Activated CD4-positive, alpha-beta memory T cell treated with anti-CD3 and anti-CD28 coated beads for 36 hours (primary cell): ENCODE results near the gene ANKHD1. TPM values are rescaled to one million over a fixed set of nuclear protein-coding genes. Genes with fewer than 3 reads are reported as not detected.
"Not testable (repeated sequence)": the region's sequence is repeated elsewhere in the genome, so short reads cannot be mapped to it uniquely, and the experiment has no call there.

Experiments used
- CTCF ChIA-PET: fragments of 350-600 bp; sonication (Branson Sonifier 250); formaldehyde crosslinking; loops from one replicate; lab custom pipeline; 2021; ENCODE audit warnings: antibody characterized with exemption, inconsistent platforms; lab: Charles Lee
- POLR2A ChIA-PET: fragments of 350-600 bp; sonication (Branson Sonifier 250); formaldehyde crosslinking; loops from one replicate; lab custom pipeline; 2021; ENCODE audit warnings: antibody characterized with exemption; lab: Charles Lee
- DNase-seq: peaks from one replicate; pipeline ENCODE4 v3.0.0-alpha.2; 2020
- H3K27ac Mint-ChIP-seq: one replicate; pipeline ENCODE4 v1.8.0; 2021; ENCODE audit warnings: mixed read lengths
- H3K27me3 Mint-ChIP-seq: one replicate; pipeline ENCODE4 v1.8.0; 2021; ENCODE audit warnings: mixed read lengths
- H3K36me3 Mint-ChIP-seq: one replicate; pipeline ENCODE4 v1.8.0; 2021; ENCODE audit warnings: mixed read lengths
- H3K4me1 Mint-ChIP-seq: one replicate; pipeline ENCODE4 v1.8.0; 2021; ENCODE audit warnings: low read depth, mixed read lengths
- H3K4me3 Mint-ChIP-seq: one replicate; pipeline ENCODE4 v1.8.0; 2021; ENCODE audit warnings: mild to moderate bottlenecking, mixed read lengths
- H3K9me3 Mint-ChIP-seq: one replicate; pipeline ENCODE4 v1.8.0; 2021; ENCODE audit warnings: mixed read lengths
- intact Hi-C: fragments of 100-400 bp; cut with micrococcal nuclease; formaldehyde crosslinking; loops from one replicate; pipeline ENCODE4 v1.15.1; 2023
- total RNA-seq, 2 experiments: library from RNA; stranded (reverse); gene quantifications; one replicate each; pipeline ENCODE4 v1.2.3, GENCODE V29; 2021

ANKHD1 gene
- total RNA-seq, 2 experiments from 2014 or later: 102 to 105 TPM

DNA sequence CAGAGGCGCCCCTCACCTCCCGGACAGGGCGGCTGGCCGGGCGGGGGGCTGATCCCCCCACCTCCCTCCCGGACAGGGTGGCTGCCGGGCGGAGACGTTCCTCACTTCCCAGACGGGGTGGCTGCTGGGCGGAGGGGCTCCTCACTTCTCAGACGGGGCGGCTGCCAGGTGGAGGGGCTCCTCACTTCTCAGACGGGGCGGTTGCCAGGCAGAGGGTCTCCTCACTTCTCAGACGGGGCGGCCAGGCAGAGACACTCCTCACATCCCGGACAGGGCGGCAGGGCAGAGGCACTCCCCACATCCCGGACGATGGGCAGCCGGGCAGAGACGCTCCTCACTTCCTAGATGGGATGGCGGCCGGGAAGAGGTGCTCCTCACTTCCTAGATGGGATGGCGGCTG, 26.1 kb downstream of the ANKHD1 start:
- CTCF ChIA-PET, H3K27me3 Mint-ChIP-seq, POLR2A ChIA-PET, H3K9me3 Mint-ChIP-seq, H3K27ac Mint-ChIP-seq, DNase-seq, intact Hi-C loops, H3K4me3 Mint-ChIP-seq, H3K36me3 Mint-ChIP-seq: not testable (repeated sequence)
- H3K4me1 Mint-ChIP-seq: peaks cover 37% of the 10 kb centered on the region

DNA sequence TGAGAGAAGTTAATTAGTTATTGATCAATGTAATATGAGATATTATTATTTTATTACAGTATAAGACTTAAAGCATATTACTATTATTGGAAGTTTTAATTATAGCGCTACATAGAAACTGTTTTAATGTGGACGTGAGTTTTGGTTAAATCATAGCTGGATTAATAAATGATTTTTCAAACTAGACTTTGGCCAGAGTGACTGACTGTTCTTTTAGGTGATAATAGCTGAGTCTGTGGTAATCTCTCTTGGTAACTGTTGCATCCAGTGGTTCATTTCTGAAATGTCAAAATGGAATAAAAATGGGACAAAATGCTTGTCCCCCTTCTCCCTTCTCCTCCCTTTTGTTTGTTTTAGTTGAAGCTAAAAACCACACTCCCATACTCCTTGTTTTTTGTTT, 28.1 kb downstream of the ANKHD1 start:
- no peak overlapping the region for H3K4me3 Mint-ChIP-seq
- intact Hi-C loops: no loop called here
- POLR2A ChIA-PET: interaction anchor here (1.0 to 1.9 kb wide), 2 partner anchors 27 to 205 kb away, joined by 3 to 8 read pairs; no protein-coding TSS in a partner anchor
- DNase-seq: no peak
- CTCF ChIA-PET: no interaction called here
- H3K27ac Mint-ChIP-seq: no peak overlapping the region
- H3K4me1 Mint-ChIP-seq: peaks cover 31% of the 10 kb centered on the region
- H3K27me3 Mint-ChIP-seq: no peaks in the 10 kb centered on the region
- peaks cover 6% of the 10 kb centered on the region for H3K36me3 Mint-ChIP-seq
- no peaks in the 10 kb centered on the region for H3K9me3 Mint-ChIP-seq

DNA sequence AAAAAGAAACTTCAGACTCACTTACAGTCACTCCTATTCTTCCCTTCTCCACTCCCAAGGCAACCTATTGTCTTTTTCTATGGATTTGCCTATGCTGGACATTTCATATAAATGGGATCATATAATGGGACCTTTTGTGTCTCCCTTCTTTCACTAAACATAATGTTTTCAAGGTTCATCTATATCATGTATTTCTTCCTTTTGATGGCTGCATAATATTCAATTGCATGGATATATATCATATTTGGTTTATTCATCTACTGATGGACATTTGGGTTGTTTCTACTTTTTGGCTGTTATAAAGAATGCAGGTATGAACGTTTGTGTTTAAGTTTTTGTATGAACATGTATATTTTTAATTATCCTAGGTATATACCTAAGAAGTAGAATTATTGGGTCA, 30.6 kb downstream of the ANKHD1 start:
- Mint-ChIP-seq H3K27ac (no peak overlapping the region), H3K4me1 (peaks cover 29% of the 10 kb centered on the region), H3K4me3 (no peak overlapping the region), H3K27me3 (no peaks in the 10 kb centered on the region), H3K36me3 (peaks cover 7% of the 10 kb centered on the region), H3K9me3 (no peaks in the 10 kb centered on the region)
- ChIA-PET POLR2A (no interaction called here), CTCF (no interaction called here)
- DNase-seq: no peak
- intact Hi-C loops: no loop called here

DNA sequence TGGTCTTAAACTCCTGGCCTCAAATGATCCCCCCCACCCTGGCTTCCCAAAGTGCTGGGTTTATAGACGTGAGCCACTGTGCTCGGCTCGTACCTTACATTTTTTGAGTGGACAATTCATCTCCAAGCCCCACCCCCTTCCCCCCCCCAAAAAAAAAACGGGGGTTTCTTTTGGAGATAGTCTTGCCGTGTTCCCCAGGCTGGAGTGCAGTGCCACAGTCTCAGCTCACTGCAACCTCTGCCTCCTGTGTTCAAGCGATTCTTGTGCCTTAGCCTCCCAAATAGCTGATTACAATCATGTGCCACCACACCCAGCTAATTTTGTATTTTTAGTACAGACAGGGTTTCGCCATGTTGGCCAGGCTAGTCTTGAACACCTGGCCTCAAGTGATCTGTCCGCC, 31.3 kb downstream of the ANKHD1 start:
- CTCF ChIA-PET: no interaction called here
- H3K27me3 Mint-ChIP-seq: no peaks in the 10 kb centered on the region
- POLR2A ChIA-PET: no interaction called here
- intact Hi-C loops: no loop called here
- no peak for DNase-seq
- H3K27ac Mint-ChIP-seq: no peak overlapping the region
- H3K9me3 Mint-ChIP-seq: no peaks in the 10 kb centered on the region
- H3K36me3 Mint-ChIP-seq: peaks cover 7% of the 10 kb centered on the region
- peaks cover 29% of the 10 kb centered on the region for H3K4me1 Mint-ChIP-seq
- no peak overlapping the region for H3K4me3 Mint-ChIP-seq

- H3K27me3 Mint-ChIP-seq, POLR2A ChIA-PET, H3K9me3 Mint-ChIP-seq, CTCF ChIA-PET, H3K4me1 Mint-ChIP-seq, DNase-seq, H3K4me3 Mint-ChIP-seq, H3K27ac Mint-ChIP-seq, intact Hi-C loops: not testable (repeated sequence)
- H3K36me3 Mint-ChIP-seq: peaks cover 43% of the 10 kb centered on the region
Observed at GRCh38 chr5:140457368-140457767, 55.7 kb downstream of the ANKHD1 start.

GRCh38 chr5:140466981-140467742, 65.5 kb downstream of the ANKHD1 start:
- H3K36me3 Mint-ChIP-seq: peaks cover 22% of the 10 kb centered on the region
- DNase-seq: no peak
- POLR2A ChIA-PET: no interaction called here

DNA sequence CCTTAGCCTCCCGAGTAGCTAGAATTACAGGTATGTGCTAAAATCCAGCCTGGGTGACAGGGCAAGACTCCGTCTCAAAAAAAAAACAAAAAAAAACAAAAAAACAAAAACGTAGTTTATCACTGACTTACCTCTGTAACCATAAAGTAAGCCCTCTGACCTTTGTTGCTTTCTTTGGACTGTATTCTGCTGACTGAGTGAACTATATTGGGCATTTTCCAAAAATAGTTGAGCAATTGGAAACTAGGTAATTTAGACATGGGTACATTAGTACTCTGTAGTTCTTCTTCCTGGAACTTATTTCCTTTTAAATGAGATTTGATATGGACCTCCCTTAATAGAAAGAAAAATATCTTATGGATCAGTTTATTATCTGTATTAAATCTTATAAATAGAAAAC, 66.6 kb downstream of the ANKHD1 start:
- H3K4me1 Mint-ChIP-seq: no peaks in the 10 kb centered on the region
- H3K27ac Mint-ChIP-seq: no peak overlapping the region
- intact Hi-C loops: no loop called here
- ChIA-PET CTCF (no interaction called here), POLR2A (no interaction called here)
- no peak overlapping the region for H3K4me3 Mint-ChIP-seq
- H3K9me3 Mint-ChIP-seq: no peaks in the 10 kb centered on the region
- DNase-seq: no peak
- H3K36me3 Mint-ChIP-seq: peaks cover 21% of the 10 kb centered on the region
- no peaks in the 10 kb centered on the region for H3K27me3 Mint-ChIP-seq

More at GRCh38 chr5:140466981-140467742, 65.5 kb downstream of the ANKHD1 start:
- H3K27ac Mint-ChIP-seq: no peak overlapping the region
- H3K9me3 Mint-ChIP-seq: no peaks in the 10 kb centered on the region
- no peaks in the 10 kb centered on the region for H3K27me3 Mint-ChIP-seq
- intact Hi-C loops: no loop called here
- CTCF ChIA-PET: no interaction called here
- peaks cover 1% of the 10 kb centered on the region for H3K4me1 Mint-ChIP-seq
- H3K4me3 Mint-ChIP-seq: no peak overlapping the region

DNA sequence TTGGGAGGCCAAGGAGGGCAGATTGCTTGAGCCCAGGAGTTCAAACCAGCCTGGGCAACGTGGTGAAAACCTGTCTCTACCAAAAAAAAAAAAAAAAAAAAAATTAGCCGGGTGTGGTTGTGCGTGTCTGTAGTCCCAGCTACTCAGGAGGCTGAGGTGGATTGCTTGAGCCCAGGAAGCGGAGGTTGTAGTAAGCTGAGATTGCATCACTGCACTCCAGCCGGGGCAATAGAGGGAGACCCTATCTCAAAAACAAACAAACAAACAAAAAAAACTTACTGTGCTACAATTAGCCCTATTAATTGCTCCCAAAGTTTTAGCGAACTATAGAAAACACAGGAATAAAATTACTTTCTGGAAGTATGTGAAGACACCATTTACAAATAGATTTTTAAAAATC, 67.6 kb downstream of the ANKHD1 start:
- no peak overlapping the region for H3K4me3 Mint-ChIP-seq
- H3K9me3 Mint-ChIP-seq: no peaks in the 10 kb centered on the region
- no peaks in the 10 kb centered on the region for H3K27me3 Mint-ChIP-seq
- peaks cover 24% of the 10 kb centered on the region for H3K36me3 Mint-ChIP-seq
- intact Hi-C loops: no loop called here
- no peak for DNase-seq
- CTCF ChIA-PET: no interaction called here
- no peak overlapping the region for H3K27ac Mint-ChIP-seq
- POLR2A ChIA-PET: interaction anchor here (0.6 kb wide), 1 partner anchor 183 kb away, joined by 3 read pairs; no protein-coding TSS in a partner anchor
- H3K4me1 Mint-ChIP-seq: no peaks in the 10 kb centered on the region

- no peaks in the 10 kb centered on the region for H3K27me3 Mint-ChIP-seq
- H3K36me3 Mint-ChIP-seq: peaks cover 8% of the 10 kb centered on the region
- intact Hi-C loops: no loop called here
- ChIA-PET POLR2A (no interaction called here), CTCF (no interaction called here)
- no peaks in the 10 kb centered on the region for H3K9me3 Mint-ChIP-seq
- H3K27ac Mint-ChIP-seq: no peak overlapping the region
- no peak overlapping the region for H3K4me3 Mint-ChIP-seq
- DNase-seq: no peak
- no peaks in the 10 kb centered on the region for H3K4me1 Mint-ChIP-seq
Observed at GRCh38 chr5:140480310-140481014, 78.8 kb downstream of the ANKHD1 start.

GRCh38 chr5:140481758-140482157, 80.1 kb downstream of the ANKHD1 start:
- ChIA-PET CTCF (no interaction called here), POLR2A (no interaction called here)
- Mint-ChIP-seq H3K27ac (no peak overlapping the region), H3K9me3 (no peaks in the 10 kb centered on the region), H3K27me3 (no peaks in the 10 kb centered on the region), H3K36me3 (peaks cover 12% of the 10 kb centered on the region), H3K4me3 (no peak overlapping the region), H3K4me1 (no peaks in the 10 kb centered on the region)
- no peak for DNase-seq
- intact Hi-C loops: no loop called here

GRCh38 chr5:140483055-140483454, 81.4 kb downstream of the ANKHD1 start:
- POLR2A ChIA-PET: no interaction called here
- Mint-ChIP-seq H3K27me3 (no peaks in the 10 kb centered on the region), H3K27ac (no peak overlapping the region), H3K36me3 (peaks cover 15% of the 10 kb centered on the region), H3K4me3 (no peak overlapping the region), H3K9me3 (no peaks in the 10 kb centered on the region), H3K4me1 (no peaks in the 10 kb centered on the region)
- CTCF ChIA-PET: no interaction called here
- intact Hi-C loops: no loop called here
- DNase-seq: no peak

DNA sequence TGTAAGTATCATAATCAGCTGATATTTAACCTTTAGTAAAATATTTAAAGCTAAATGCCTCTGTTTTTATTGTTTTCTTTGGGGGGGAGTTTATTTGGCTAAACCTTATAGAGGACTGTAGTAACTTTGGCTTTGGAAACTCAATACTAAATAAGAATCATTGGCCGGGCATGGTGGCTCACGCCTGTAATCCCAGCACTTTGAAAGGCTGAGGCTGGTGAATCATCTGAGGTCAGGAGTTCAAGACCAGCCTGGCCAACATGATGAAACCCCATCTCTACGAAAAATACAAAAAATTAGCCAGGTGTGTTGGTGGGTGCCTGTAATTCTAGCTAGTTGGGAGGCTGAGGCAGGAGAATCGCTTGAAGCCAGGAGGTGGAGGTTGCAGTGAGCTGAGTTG, 86.5 kb downstream of the ANKHD1 start:
- peaks cover 20% of the 10 kb centered on the region for H3K36me3 Mint-ChIP-seq
- CTCF ChIA-PET: interaction anchor here (1.6 kb wide), 1 partner anchor 147 kb away, joined by 7 read pairs; no protein-coding TSS in a partner anchor
- H3K4me3 Mint-ChIP-seq, H3K27ac Mint-ChIP-seq, H3K9me3 Mint-ChIP-seq, POLR2A ChIA-PET, H3K4me1 Mint-ChIP-seq, DNase-seq, H3K27me3 Mint-ChIP-seq, intact Hi-C loops: not testable (repeated sequence)
